Measurements from ENCODE around the gene PLK3. TPM values are rescaled to one million over a fixed set of nuclear protein-coding genes. Genes with fewer than 3 reads are reported as not detected.

The PLK3 gene
- polyA plus RNA-seq, 2 of the 4 experiments (the other 2 are of a cell fraction): 11.2 to 12.6 TPM

GRCh38 chr1:44785029-44785380 lies 15.2 kb upstream of the PLK3 start:
- Histone ChIP-seq H3K4me2 (no peak overlapping the region; the same call in 1 of the 3 replicates), H3K9me3 (no peaks in the 10 kb centered on the region), H3K27ac (no peak overlapping the region), H3K4me1 (peaks cover 6% of the 10 kb centered on the region), H3K4me3 (no peak overlapping the region)
- peak; percentile 7 to 14; a peak in 4 of 6 replicates for ATAC-seq
- no peak for FAIRE-seq
- WGBS (ENCODE audit: missing lambda C conversion rate): 84% methylated on average over 5 of the region's 6 CpGs
- DNase-seq (ENCODE audit: low read depth in 1 of 2, low spot score in 1 of 2): no peak
- ChIA-PET POLR2A (interaction anchor here (1.8 kb wide), 2 partner anchors 10 to 34 kb away, joined by 4 to 11 read pairs; partner anchors contain the start of gene RPS8), CTCF (interaction anchor here (1.0 to 7.1 kb wide), 7 partner anchors 7 to 55 kb away, joined by 3 to 44 read pairs (median 6); partner anchors contain the start of genes BTBD19 and PLK3)
- no peak for TF ChIP-seq RNF2 (IDR thresholded peaks at IDR 0.05; ENCODE audit: borderline replicate concordance, low read depth)

GRCh38 chr1:44785501-44786137 lies 14.6 kb upstream of the PLK3 start:
- CTCF ChIA-PET: interaction anchor here (0.7 to 7.1 kb wide), 12 partner anchors 8 to 110 kb away, joined by 3 to 44 read pairs (median 4); partner anchors contain the start of genes BTBD19, KIF2C and PLK3
- peak overlapping the region; percentile 97 for H3K4me2 ChIP-seq
- peak overlapping the region; percentile 49 for H3K4me3 ChIP-seq

GRCh38 chr1:44786138-44786840 lies 13.9 kb upstream of the PLK3 start:
- WGBS (ENCODE audit: missing lambda C conversion rate): 30% methylated on average over 11 of the region's 49 CpGs
- Histone ChIP-seq H3K9me3 (no peaks in the 10 kb centered on the region), H3K4me2 (peak overlapping the region; percentile 97), H3K4me1 (peaks cover 6% of the 10 kb centered on the region), H3K27ac (peak overlapping the region; percentile 89 to 93), H3K4me3 (peak overlapping the region; percentile 49)
- peak; percentile 63 to 70 for ATAC-seq
- CTCF ChIA-PET: interaction anchor here (0.7 to 7.1 kb wide), 19 partner anchors 8 to 713 kb away, joined by 3 to 44 read pairs (median 5); partner anchors contain the start of genes BTBD19, KIF2C, PLK3 and RNU5D-1
- TF ChIP-seq POLR2A (IDR thresholded peaks at IDR 0.05; ENCODE audit: low read length): peak; percentile 40
- 0 out of 2 replicates have a peak, but pooled peaks have one; percentile 35 for TF ChIP-seq ATOH8 (CRISPR knock-in tag; IDR thresholded peaks at IDR 0.05; ENCODE audit: low read depth)
- peak; percentile 62; the same call in 1 of the 2 replicates for TF ChIP-seq EHF (CRISPR knock-in tag; IDR thresholded peaks at IDR 0.05)
- no peak for TF ChIP-seq FOXS1 (CRISPR knock-in tag; IDR thresholded peaks at IDR 0.05)
- TF ChIP-seq CTCF (IDR thresholded peaks at IDR 0.05): peak; percentile 76
- peak; percentile 57 for TF ChIP-seq USF2 (IDR thresholded peaks at IDR 0.05)
- no peak for TF ChIP-seq TP53 (CRISPR knock-in tag; IDR thresholded peaks at IDR 0.05)
- peak; percentile 93 for TF ChIP-seq E2F6 (IDR thresholded peaks at IDR 0.05; ENCODE audit: borderline replicate concordance, low read depth)
- peak; percentile 61 for TF ChIP-seq SMC3 (IDR thresholded peaks at IDR 0.05)
- no peak for TF ChIP-seq JUNB (IDR thresholded peaks at IDR 0.05)
- TF ChIP-seq HOXB5 (CRISPR knock-in tag; IDR thresholded peaks at IDR 0.05): no peak
- peak; percentile 98 for TF ChIP-seq MAX (IDR thresholded peaks at IDR 0.05)
- no peak; the same call in 1 of the 2 replicates for TF ChIP-seq KDM5A (IDR thresholded peaks at IDR 0.05)
- TF ChIP-seq RFX5 (IDR thresholded peaks at IDR 0.05): no peak
- TF ChIP-seq RAD21 (conservative IDR thresholded peaks at IDR 0.05 in 1 of 2, IDR thresholded peaks at IDR 0.05 in 1 of 2): peak; percentile 68 to 74
- peak in 1 of 2 experiments; percentile 56; a peak in 1 of 5 replicates for TF ChIP-seq JUN (IDR thresholded peaks at IDR 0.05)
- TF ChIP-seq ZSCAN20 (CRISPR knock-in tag; IDR thresholded peaks at IDR 0.05): no peak
- TF ChIP-seq MYC (IDR thresholded peaks at IDR 0.05; ENCODE audit: borderline replicate concordance, low read length): peak; percentile 78; the same call in 1 of the 2 replicates
- peak; percentile 61; the same call in 1 of the 2 replicates for TF ChIP-seq NPAS2 (CRISPR knock-in tag; IDR thresholded peaks at IDR 0.05; ENCODE audit: borderline replicate concordance)
- DNase-seq (ENCODE audit: low read depth in 1 of 2, low spot score in 1 of 2): peak; percentile 75 to 77
- POLR2A ChIA-PET: interaction anchor here (0.6 to 1.8 kb wide), 3 partner anchors 10 to 753 kb away, joined by 3 to 11 read pairs (median 4); partner anchors contain the start of gene RPS8
- no peak for FAIRE-seq

More at GRCh38 chr1:44785501-44786137, 14.6 kb upstream of the PLK3 start:
- peaks cover 6% of the 10 kb centered on the region for H3K4me1 ChIP-seq
- TF ChIP-seq HES2 (IDR thresholded peaks at IDR 0.05) (no peak), MAX (IDR thresholded peaks at IDR 0.05) (no peak), RNF2 (IDR thresholded peaks at IDR 0.05; ENCODE audit: borderline replicate concordance, low read depth) (no peak), EP300 (IDR thresholded peaks at IDR 0.05) (no peak), NFE2L2 (conservative IDR thresholded peaks at IDR 0.05; ENCODE audit: low read length) (no peak), NPAS2 (CRISPR knock-in tag; IDR thresholded peaks at IDR 0.05; ENCODE audit: borderline replicate concordance) (no peak), GATA3 (IDR thresholded peaks at IDR 0.05; ENCODE audit: borderline replicate concordance) (no peak), PHF8 (IDR thresholded peaks at IDR 0.05; ENCODE audit: borderline replicate concordance, low read depth) (no peak), HEYL (CRISPR knock-in tag; IDR thresholded peaks at IDR 0.05) (no peak)
- H3K9me3 ChIP-seq: no peaks in the 10 kb centered on the region
- ATAC-seq (no peak), FAIRE-seq (no peak), DNase-seq (ENCODE audit: low read depth in 1 of 2, low spot score in 1 of 2) (no peak)
- WGBS (ENCODE audit: missing lambda C conversion rate): 31% methylated on average over 10 of the region's 11 CpGs
- H3K27ac ChIP-seq: peak overlapping the region; percentile 89 to 93
- POLR2A ChIA-PET: interaction anchor here (1.6 to 1.8 kb wide), 2 partner anchors 10 to 34 kb away, joined by 4 to 11 read pairs; partner anchors contain the start of gene RPS8
